ENCODE results near the gene SOX18.

The SOX18 gene

GRCh38 chr20:64030371-64031134 lies 18.9 kb downstream of the SOX18 start:
- H3K4me3 ChIP-seq (ENCODE audit: low read depth, low read length): no peak overlapping the region
- TF ChIP-seq CTCF (IDR thresholded peaks at IDR 0.05; ENCODE audit: borderline replicate concordance, insufficient read depth, low read depth, low read length): no peak

GRCh38 chr20:64029293-64030117 lies 19.9 kb downstream of the SOX18 start:
- TF ChIP-seq CTCF (IDR thresholded peaks at IDR 0.05; ENCODE audit: borderline replicate concordance, insufficient read depth, low read depth, low read length): no peak
- H3K4me3 ChIP-seq (ENCODE audit: low read depth, low read length): no peak overlapping the region

- no peak for TF ChIP-seq CTCF (IDR thresholded peaks at IDR 0.05; ENCODE audit: borderline replicate concordance, insufficient read depth, low read depth, low read length)
- H3K4me3 ChIP-seq (ENCODE audit: low read depth, low read length): no peak overlapping the region
Measured at GRCh38 chr20:64027981-64028685, 21.3 kb downstream of the SOX18 start.

- no peak for TF ChIP-seq CTCF (IDR thresholded peaks at IDR 0.05; ENCODE audit: borderline replicate concordance, insufficient read depth, low read depth, low read length)
- no peak overlapping the region for H3K4me3 ChIP-seq (ENCODE audit: low read depth, low read length)
Measured at GRCh38 chr20:64025826-64026412, 23.5 kb downstream of the SOX18 start.

- H3K4me3 ChIP-seq (ENCODE audit: low read depth, low read length): no peak overlapping the region
- TF ChIP-seq CTCF (IDR thresholded peaks at IDR 0.05; ENCODE audit: borderline replicate concordance, insufficient read depth, low read depth, low read length): no peak
Measured at GRCh38 chr20:64025101-64025825, 24.2 kb downstream of the SOX18 start.
